Activated T-cell treated with anti-CD3 and anti-CD28 coated beads for 1 hour (primary cell): ENCODE data around the gene VSIG10L2.

ENCODE experiments used
- DNase-seq: peaks from one replicate; pipeline ENCODE4 v3.0.0-alpha.2; 2020; ENCODE audit warnings: low read depth

Gene VSIG10L2

DNA sequence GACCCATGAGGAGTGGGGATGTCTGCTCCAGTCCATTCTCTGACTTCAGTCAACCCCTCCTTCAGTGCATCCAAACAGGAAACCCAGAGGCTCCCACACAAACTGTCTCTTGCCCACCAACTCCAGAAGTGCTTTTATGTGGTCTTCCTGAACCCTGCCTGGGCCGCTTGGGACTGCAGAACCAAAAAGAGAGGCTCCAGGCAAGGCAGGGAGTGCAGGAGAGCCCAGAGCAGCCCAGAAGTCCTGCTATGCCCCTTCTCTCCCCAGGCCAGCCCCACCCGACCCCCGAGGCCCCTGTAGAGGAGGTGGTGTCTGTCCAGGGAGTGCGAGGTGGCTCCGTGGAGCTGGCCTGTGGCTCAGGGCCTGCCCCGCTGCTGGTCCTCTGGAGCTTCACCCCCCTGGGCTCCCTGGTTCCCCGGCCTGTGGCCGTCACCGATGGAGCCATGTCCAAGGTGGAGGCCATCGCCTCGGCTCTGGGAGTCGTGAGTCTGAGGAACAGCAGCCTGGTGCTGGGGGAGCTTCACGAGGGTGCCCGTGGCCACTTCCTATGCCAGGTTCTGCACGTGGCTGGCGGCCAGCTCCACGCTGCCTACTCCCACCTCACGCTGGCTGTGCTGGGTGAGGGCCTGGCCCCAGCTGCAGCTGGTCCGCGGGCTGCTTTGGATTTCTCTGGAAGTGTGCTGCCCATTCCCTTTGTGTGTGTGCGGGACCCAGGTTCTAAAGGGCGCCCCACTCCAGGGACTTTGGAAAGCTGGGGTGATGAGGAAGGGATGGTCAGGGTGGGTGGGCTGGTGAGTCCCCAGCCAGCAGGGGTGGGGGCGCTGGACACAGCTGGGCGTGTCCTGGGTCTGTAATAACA, 1.8 kb downstream of the VSIG10L2 start:
- DNase-seq: no peak

DNA sequence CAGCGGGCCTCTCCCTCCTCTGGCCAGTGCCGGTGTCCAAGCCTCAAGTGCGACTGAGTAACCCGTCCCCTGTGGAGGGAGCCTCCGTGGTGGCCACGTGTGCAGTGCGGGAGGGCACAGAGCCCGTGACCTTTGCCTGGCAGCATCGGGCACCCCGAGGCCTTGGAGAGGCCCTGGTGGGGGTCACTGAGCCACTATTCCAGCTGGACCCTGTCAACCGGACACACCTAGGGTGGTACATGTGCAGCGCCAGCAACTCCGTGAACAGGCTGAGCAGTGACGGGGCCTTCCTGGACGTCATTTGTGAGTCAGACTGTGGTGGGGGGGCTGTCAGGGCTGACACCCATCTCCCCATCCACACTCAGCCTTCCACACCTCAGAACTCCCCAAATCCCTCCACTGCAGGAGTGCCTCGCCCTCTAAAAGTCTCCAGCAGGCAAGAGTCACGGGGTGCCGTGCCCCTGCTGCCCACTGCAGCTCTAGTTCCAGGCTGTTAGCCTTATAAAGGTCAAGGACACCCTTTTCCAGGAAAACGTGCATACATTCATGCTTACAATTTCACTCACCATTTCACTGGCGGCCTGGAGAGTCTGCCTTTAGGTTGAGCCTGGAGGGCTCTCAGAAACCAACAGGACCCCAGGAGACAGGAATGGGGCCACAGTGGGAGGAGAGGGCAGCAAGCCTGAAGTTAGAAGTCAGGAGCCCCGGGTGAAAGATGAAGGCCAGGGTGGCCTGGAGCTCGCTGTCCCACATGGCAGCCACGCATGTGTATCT, 2.6 kb downstream of the VSIG10L2 start:
- no peak for DNase-seq

DNA sequence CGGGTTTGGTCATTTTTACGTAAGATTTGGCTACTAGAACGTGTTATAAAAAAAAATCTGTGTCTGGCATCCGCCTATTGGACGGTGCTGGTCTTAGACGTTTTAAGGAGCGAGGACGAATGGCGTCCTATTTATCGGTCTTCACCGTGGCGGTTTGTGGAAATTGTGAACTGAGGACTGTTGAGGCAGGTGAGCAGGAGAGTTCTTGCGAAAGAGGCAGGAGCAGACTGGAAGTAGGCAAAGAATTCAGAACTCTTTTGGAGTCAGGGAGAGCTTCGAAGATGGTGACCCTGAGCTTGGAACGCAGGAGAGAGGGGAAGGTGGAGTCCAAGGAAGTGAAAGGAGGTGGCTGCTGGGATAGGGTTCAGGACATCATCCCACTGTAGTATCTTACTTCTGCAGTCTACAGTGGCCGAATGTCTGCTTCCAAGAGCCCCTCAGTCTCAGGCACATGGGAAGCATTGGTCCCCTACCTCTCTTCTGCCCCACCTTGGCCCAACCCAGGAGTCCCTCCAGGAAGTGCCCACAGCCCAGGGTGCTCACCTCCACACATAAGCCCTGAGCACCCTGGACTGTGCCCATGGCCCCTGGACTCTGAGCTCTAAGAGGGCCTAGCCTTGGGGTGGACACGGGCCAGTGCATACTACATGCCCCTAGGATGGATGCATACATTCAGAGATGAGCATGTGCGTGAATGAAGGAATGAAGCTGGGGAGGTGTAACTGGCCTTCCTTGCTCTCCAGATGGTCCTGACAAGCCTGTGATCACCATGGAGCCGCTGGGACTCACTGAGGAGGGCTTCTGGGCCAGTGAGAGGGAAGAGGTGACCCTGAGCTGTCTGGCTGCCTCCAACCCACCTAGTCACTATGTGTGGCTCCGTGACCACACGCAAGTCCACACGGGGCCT, 3.7 kb downstream of the VSIG10L2 start:
- no peak for DNase-seq

DNA sequence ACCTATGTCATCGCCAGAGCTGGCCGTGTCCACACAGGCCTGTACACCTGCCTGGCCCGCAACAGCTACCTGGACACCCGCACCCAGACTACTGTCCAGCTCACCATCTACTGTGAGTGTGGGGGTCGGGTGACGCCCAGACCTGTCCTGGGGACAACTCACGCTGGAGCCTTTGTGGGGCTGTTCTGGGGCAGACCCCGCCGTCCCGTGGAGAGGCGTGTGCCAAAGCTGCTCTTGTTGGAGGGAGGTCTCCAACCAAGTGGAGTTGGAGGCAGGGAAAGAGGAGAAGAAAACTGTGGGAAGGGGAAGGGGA, 4.3 kb downstream of the VSIG10L2 start:
- DNase-seq: no peak

DNA sequence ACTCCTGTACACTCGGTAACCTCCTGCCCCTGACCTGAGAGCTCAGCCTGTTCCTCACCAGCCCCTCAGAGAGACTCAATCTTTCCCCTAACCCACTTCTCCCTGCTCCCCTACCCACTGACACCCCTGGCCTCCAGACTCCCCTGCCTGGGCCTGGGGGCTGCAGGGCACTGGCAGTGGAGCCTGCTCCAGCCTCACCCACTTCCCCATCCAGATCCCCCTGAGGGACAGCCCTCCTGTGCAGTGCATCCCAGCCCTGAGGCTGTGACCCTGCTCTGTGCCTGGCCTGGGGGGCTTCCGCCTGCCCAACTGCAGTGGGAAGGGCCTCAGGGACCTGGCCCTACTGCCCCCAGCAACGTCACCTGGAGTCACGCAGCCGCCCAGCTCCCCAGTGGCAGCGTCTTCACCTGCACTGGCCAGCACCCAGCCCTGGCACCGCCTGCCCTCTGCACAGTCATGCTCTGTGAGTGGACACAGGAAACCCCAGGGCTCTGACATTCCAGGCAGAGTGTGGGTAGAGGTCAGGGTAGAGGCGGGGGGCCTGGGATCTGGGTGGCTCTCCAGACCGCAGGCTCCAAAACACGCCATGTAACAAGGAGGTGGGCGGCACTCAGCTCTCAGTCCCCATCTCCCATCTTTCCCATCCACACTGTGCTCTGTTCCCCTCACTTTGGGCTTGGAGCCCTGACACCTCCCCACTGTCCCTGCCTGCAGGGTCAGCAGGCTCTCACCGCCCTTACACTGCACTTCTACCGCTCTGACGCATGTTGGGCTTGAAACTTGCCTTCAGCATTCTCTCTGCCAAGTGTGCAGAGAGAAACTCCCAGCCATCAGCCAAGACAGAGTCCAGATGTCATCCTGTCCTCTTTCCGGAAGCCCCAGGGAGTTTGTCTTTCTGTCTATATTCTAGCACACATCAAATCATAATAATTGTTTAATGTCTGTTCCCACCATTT, 5.1 kb downstream of the VSIG10L2 start:
- DNase-seq: no peak

DNA sequence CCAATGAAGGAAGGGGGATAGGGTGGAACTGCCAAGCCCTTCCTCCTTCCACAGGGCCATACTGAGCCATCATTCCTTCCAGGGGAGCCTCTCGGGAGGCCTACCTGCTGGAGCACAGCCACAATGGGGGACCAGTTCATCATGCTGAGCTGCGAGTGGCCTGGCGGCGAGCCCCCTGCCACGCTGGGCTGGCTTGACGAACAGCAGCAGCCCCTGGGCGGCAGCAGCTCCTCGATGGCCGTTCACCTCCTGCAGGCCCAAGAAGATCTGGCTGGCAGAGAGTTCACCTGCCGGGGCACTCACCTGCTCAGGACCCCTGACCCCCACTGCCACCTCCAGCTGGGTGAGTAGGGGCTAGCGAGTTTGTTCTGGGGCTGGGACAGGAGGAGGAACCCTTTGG, 5.9 kb downstream of the VSIG10L2 start:
- no peak for DNase-seq

DNA sequence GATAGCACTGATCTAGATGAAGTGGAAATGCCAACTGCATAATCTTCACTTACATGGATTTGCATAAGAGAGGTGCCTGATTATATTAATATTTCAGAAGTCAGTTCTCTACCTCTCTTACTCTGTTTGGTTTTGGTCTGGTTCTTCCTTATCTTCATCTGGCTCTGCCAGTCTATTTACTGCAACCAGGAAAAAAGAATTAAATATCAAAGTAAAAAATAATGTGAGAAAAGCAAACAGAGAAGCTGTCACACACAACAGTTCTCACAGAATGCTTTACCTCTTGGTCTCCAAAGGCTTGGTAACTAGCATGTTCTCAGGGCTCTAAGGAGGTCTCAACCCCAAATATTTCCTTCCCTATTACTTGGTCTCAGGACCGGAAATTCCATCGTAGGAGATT, 6.7 kb downstream of the VSIG10L2 start:
- DNase-seq: no peak

DNA sequence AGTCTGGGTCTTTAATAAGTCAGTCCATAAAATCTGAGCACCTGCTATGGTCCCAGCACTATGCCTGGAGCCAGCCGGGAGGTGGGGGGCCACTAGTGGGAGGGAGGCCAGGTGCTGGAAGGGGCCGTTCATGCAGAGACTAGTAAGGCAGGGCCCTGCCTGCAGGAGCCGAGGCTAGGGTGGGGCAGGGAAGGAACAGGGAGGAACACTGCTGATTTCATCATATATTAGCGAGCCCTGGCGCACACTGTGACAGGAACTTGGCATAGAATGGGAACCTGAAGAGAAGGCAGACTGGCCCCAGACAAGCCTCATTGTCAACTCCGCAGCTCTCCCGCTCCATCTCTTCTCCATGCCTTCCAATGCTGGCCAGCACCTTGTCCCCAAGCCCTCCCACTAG, 7.1 kb downstream of the VSIG10L2 start:
- DNase-seq: no peak

DNA sequence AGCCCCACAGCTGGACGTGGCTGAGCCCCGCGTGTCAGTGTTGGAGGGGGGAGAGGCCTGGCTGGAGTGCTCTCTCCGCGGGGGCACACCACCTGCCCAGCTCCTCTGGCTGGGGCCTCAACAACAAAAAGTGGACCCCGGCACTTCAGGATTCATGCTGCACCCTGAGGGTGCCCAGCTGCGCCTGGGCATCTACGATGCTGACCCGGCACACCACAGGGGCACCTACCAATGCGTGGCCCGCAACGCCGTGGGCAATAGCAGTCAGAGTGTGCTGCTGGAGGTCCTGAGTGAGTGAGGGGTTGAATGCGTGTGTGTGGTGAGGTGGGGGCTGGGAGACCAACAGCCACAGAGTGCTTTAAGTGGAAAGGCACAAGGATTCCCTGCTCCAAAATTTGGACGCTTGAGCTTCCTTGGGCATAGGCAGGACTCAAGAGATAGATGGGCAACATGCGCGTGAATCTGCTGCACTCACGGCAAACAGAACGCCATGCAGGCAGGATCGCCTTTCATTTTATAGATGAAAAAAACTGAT, 7.6 kb downstream of the VSIG10L2 start:
- no peak for DNase-seq

DNA sequence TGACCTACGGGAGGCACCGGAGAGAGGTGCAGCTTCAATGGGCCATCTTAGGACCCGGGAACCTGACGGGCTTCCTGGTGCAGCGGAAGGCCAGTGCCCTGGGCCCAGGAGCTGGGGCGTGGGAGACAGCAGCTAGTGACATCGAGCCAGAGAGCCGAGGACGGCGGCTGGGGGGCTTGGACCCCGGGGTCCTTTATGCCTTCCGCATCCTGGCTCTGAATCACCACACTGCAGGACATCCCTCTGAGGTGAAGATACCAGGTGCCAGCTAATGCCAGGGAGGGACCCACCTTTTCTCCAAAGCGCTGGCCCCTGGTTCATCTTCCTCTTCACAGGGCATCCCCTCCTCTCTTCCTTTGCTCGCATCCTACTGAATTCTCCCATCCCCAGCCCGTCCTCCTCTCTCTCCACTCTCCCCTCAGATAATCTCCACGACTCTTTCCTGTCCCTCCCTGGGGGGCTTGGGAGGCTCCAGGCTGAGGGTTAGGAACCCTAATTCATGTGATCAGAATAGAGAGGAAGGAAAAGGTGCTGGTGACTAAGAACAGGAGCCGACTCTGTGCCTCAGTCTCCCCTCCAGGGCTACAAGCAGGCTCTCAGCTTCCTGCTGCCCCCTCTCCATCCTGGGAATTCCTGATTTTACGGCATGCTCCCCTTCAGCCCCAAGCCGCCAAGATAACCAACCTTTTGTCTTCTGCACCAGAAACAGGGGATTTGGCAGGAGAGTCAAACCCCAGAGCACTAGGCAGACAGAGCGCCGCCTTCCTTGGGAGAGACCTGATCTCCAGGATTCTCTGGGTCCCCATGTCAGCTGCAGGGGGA, 8.5 kb downstream of the VSIG10L2 start:
- no peak for DNase-seq

DNA sequence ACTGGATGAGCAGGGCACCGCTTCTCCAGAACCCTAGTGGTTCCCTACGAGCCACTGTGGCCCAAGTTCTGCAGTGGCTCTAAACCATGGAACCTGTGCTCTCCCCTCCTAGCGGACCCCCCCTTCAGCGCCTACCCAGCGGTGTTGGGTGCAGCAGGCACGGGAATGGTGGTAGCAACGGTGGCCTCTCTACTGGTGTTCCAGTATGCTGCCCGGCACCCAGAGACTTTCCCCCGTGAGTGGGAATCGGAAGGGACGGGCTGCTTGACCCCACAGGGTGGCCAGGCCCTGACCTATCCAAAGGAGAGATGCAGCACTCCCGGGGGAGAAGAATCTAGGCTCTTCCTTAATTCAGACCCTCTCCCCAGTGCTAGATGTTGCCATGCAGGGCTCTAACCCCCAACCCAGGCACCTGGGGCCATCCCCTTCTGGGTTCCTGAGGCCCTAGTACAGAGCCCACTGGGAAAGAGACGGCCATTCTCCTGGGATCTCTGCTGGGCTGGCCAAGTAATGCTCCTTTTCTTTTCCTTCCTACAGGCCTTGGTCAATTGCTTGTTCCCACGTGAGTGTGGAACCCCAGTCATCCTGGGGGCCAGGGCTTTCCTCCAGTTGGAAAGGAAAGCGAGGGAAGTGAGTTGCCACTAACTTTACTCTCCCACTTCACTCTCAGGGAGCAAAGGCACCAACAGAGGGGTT, 9.2 kb downstream of the VSIG10L2 start:
- no peak for DNase-seq

DNA sequence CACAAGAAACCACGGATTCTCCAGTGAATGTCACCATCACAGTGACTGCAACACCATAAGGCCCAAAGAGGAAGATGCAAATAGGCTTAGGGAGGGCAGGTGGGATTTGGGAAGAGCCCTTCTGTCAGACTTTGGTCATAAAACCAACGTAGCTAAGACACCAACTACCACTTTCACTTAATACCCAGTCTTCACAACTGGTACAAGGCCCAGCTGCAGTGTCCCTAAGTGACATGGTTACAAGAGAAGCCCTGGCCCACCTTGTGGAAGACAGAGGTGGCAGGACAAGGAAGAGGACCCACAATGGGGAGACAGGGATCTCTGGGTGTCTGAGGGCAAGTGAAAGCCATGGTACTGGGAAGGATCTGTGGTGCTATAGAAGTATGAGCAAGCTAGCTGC, 10.0 kb downstream of the VSIG10L2 start:
- DNase-seq: no peak

DNA sequence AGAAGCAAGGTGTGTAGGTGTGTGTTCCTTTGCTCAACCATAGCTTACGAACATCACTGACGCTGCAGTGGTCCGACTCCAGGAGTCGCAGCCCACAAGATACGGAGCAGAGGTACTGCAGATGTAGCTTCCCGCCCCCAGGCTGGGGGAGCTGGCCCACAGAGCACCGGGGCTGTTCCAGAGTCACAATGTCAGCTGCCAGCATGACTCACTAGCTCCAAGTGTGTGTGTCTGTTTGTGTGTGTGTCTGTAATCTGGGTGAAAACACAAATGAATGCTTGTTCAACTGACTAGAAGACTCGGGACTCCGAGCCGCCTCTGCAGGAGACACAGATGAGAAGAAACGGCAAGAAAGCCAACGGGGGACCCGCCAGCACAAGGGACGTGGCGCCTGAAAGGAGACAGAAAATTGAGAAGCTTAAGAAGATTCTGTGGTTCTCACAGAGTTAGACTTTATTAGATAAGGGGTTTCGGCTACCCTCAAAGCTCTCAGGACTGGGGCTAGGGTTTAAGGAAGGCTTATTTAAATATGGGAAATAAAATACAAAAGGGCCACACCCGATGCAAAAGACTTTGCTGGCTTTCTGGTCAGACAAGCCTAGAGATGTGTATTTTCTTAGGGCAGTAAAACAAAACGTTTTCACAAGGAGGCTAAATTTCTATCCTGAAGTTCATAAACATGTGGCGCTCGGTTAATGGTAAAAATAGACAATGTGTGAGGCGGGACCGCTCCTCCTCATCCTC, 10.7 kb downstream of the VSIG10L2 start:
- no peak for DNase-seq

DNA sequence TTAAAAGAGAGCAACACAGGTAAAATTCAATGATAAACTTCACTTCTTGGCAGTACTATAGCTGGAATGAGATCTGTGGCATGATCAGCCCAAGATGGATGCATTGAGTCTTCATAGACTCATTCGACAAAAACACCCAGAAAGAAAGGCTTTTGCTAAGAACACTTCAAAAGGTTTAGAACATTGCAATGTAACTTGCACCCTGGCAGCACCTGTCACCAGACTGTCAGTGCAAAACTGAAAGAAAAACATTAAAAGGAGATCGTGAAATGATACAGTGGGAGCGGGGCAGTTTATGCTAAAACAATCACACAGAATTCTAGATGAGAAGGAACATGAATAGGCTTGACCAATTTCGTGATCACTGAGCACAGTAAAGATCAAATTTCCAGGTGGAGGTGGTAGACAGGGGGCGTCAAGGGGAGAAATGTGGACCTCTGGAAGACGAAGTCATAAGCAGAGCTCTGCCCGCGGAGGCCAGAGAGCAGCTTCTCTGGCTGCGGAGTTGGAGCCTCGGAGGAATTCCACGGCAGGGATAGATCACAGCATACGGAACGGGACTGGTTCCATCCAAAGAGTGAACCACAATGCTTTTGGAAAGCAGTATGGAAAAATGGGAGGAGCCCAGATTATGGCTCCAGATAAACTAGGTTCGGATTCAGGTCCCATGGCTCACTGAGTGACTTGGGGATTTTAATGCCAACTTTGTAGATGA, 11.9 kb downstream of the VSIG10L2 start:
- no peak for DNase-seq

DNA sequence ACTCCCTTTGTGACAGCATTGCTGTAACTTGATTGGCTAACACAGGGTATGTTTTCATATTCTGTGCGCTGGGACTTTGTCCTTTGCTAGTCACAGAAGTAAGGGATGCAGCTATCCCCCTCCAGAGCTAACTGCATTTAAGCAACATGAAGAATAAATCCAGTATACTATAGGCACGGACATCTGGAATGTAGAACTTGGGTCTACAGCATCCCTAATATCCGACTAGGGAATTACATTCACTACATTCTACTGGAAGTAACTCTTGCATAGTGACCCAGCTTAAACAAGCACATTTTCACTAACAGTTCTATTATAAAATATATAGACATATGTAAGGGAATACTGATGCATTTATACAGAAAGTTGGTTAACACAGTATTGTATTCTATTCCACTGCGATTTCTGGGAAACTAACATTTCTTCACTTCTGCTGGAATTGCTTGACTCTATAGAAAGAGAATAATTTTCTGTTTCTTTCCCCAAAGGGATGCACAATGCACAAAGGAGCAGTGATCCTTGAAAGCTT, 13.1 kb downstream of the VSIG10L2 start:
- no peak for DNase-seq

DNA sequence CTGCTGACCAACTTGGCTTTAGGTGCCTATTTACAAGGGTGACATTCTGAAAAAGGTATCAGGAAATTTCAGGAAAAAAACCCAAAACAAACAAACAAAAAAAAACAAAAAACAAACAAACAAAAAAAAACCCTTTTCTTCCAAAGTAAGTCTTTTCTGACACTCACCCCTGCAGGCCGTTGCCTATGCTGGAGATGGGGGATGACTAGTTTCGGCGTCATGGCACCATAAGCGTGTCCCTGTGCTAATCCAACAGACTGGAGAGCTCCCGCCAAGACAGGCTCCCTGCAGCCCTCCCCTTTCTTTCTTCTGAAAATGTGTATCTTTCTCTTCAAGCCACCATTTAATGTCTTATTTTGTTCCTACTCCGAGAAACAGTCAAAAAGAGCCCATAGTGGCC, 13.7 kb downstream of the VSIG10L2 start:
- DNase-seq: no peak

DNA sequence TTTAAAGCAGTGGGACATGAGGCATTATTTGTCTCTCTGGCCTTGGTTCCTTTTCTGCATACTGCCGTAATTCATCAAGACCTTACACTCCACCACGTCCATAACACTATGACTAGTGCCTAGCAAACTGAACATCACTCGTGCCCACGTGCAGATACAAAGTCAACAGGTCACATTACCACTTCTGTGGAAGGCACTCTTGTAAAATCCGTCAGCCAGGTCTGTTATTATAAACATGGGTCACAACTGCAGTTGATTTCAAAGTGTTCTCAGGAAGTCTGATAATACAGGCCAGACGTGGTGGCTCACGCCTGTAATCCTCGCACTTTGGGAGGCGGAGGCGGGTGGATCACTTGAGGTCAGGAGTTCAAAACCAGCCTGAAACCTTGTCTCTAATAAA, 14.1 kb downstream of the VSIG10L2 start:
- no peak for DNase-seq

DNA sequence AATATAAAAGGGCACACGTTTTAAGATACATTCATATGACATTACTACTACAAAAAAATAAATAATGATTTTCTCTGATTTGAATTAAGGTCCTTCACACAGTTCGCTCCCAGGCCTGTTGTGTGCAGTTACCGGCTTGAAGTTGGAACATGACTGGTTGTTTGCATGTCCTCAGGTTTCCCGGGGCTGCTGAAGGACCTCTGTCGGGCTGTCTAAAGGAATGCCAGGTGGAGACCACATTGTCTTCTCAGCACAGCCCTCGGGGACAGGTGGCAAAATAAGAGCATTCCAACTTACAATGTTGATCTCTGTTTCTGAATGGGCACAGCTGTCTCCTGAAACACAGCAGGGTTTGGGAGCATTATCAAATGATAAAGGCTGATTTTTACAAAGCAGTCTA, 14.9 kb downstream of the VSIG10L2 start:
- no peak for DNase-seq
